ENCODE results near the gene MYOF. TPM values are rescaled to one million over a fixed set of nuclear protein-coding genes. Genes with fewer than 3 reads are reported as not detected.
"Not testable (repeated sequence)": the region's sequence is repeated elsewhere in the genome, so short reads cannot be mapped to it uniquely, and the experiment has no call there.

MYOF gene
- total RNA-seq, 1 donor from 2014 or later = 109 TPM

DNA sequence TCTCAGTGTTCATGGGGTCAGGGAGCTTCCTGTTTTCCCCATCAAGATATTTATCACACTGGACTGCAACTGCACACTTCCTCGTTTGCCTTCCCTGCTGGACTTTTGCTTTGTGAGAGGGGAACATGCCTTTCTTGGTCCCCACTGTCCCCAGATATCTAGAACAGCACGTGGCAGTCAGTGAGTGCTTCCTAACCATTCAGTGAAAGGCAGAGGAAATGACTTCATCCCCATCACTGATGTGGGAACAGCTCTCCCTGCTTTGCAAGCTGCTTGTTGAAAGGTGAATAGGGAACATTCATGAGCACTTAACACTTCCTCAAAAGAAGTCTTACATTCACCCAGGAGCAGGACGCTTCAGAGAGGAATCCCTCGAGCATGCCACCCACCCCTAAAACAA, 135.4 kb downstream of the MYOF start:
- DNase-seq (ENCODE audit: low spot score) = no peak

DNA sequence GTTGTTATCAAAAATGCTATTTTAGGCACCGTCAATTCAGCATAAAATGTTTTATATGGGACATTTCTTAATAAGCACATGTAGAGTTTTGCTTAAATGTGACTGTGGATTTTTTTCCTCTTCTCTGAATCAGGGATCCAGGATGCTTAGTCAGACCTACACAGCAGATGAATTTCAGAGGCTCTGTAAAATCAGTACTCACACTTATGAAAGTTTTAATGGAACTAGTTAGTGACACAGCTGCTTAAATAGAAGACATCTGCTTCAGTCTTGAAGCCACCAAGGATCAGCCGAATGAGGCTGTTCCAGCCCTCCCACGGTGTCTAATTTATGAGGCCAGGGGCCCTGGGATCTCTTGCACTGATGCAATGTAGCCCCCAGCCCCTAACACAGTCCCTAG, 136.0 kb downstream of the MYOF start:
- DNase-seq (ENCODE audit: low spot score) = no peak

DNA sequence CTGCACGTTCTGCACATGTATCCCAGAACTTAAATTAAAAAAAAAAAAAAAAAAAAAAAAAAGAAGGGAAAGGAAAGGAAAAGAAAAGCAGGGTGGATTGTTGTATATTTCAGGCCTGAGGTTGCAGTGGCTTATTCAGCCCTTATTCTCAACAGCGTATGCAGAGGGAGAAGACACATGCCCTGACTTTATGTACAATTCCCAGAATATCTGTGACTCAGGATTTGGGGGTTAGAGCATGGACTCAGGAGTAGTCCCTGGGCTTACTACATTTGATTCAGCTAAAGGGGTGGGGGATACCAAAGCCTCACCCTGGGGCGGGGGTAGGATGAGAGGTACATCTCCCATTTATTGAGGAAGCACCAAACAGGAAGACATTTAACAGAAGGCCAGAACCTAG, 137.4 kb downstream of the MYOF start:
- no peak for DNase-seq (ENCODE audit: low spot score)

GRCh38 chr10:93342921-93343320, 139.2 kb downstream of the MYOF start:
- no peak for DNase-seq (ENCODE audit: low spot score)

GRCh38 chr10:93342366-93342765, 139.8 kb downstream of the MYOF start:
- DNase-seq (ENCODE audit: low spot score) = no peak

GRCh38 chr10:93337309-93337721, 144.8 kb downstream of the MYOF start:
- DNase-seq (ENCODE audit: low spot score) = no peak

DNA sequence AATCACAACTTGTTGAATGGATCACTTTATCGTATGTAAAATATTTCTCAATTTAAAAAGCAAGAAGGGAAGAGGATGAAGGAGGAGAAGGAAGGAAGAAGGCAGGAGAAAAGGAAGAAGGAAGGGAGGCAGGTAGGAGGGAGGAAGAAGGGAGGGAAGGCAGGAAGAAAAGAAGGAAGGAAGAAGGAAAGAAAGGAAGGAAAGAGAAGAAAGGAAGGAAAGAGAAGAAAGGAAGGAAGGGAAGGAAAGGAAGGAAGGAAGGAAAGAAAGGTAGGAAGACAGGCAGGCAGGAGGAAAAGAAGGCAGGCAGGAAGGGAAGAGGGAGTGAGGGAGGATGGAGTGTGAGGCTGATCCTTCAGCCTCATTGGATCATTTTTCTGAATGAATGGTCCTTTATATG, 145.5 kb downstream of the MYOF start:
- DNase-seq (ENCODE audit: low spot score) = no peak

- DNase-seq (ENCODE audit: low spot score) = no peak
Measured at GRCh38 chr10:93336110-93336509, 146.0 kb downstream of the MYOF start.

- no peak for DNase-seq (ENCODE audit: low spot score)
Measured at GRCh38 chr10:93334901-93335327, 147.2 kb downstream of the MYOF start.

GRCh38 chr10:93334181-93334580, 148.0 kb downstream of the MYOF start:
- DNase-seq (ENCODE audit: low spot score) = no peak

- DNase-seq (ENCODE audit: low spot score) = no peak
Measured at GRCh38 chr10:93333278-93333978, 148.7 kb downstream of the MYOF start.

DNA sequence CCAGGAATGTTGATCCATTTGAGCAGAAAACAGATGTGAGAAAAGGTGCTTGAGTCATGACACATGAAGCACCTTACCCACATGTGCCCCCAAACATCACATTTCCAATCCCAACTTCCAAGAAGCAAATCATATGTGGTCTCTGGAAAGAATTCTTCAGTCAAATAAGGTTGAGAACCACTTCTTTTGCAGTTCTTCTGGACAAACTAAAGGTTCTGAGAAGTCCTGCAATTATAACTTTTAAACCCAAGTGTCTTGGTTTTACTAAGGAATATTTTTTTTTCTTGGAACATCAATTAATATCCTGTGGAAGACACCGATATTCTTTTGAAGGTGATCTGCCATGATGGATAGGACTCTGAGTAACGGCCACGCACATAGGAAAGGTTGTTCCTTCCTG, 151.3 kb downstream of the MYOF start:
- no peak for DNase-seq (ENCODE audit: low spot score)

GRCh38 chr10:93319896-93320295, 162.2 kb downstream of the MYOF start:
- DNase-seq (ENCODE audit: low spot score) = no peak

DNA sequence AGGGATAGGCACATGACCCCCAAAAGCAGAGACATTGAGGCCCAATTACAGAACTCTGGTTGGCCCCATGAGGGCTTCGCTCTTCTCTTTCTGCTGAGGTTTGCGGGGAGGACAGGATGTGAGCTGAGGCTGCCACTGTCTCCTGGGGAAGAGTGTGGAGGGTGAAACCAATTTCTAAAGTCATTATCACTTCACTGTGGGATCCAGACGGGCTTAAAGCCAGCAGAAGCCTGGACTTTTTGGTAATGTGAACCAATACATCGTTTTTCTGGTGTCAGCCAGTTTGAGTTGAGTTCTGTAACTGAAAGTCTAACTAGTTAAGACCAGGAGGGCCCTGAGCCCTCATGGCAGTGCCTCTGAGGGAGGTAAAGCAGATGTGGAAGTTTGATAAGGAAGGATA, 163.0 kb downstream of the MYOF start:
- DNase-seq (ENCODE audit: low spot score) = no peak

GRCh38 chr10:93315246-93315645, 166.9 kb downstream of the MYOF start:
- DNase-seq (ENCODE audit: low spot score) = no peak

DNA sequence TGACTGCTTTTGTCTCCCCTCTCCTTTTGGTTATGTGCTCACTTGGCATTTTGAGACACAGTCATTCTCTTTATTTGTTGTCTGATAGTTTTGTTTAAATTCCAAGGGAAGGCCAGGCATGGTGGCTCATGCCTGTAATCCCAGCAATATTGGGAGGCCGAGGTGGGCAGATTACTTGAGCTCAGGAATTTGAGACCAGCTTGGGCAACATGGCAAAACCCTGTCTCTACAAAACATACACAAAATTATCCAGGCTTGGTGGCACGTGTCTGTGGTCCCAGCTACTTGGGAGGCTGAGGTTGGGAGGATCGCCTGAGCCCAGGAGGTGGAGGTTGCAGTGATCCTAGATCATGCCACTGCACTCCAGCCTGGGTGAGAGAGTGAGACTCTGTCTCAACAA, 167.5 kb downstream of the MYOF start:
- DNase-seq (ENCODE audit: low spot score) = not testable (repeated sequence)

GRCh38 chr10:93313798-93314197, 168.3 kb downstream of the MYOF start:
- DNase-seq (ENCODE audit: low spot score) = no peak

DNA sequence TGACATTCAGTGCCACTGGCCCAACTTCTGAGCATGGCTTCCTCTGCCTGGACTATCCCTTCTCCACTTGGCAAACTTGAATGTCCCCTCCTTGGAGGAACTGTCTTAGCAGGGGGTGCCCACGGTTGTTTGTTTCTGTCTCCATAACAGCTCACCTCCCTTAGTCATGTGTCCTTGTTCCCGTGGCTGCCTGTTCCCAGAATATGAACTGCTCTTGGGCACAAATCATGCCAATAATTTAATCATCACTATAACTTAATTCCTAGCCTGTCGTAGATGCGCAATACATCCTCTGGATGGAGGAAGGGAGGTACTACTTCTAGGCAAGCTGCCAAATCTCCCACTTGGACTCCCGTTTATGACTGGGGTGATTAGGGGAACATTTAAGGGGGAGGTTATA, 173.1 kb downstream of the MYOF start:
- DNase-seq (ENCODE audit: low spot score) = no peak

GRCh38 chr10:93305122-93305521, 177.0 kb downstream of the MYOF start:
- DNase-seq (ENCODE audit: low spot score) = no peak

DNA sequence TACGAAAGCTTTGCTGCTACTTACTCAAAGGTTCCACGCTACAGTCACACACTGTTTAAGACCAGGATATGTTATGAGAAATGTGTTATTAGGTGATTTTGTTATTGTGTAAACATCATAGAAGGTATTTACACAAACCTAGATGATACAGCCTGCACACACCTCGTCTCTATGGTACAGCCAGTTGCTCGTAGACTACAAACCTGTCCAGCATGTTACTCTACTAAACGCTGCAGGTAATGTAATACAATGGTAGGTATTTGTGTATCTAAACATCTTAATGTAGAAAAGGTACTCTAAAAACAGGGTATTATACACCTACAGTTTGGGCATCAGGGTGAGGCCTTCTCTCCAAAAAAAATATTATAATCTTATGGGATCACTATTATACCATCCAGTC, 181.2 kb downstream of the MYOF start:
- DNase-seq (ENCODE audit: low spot score) = no peak

DNA sequence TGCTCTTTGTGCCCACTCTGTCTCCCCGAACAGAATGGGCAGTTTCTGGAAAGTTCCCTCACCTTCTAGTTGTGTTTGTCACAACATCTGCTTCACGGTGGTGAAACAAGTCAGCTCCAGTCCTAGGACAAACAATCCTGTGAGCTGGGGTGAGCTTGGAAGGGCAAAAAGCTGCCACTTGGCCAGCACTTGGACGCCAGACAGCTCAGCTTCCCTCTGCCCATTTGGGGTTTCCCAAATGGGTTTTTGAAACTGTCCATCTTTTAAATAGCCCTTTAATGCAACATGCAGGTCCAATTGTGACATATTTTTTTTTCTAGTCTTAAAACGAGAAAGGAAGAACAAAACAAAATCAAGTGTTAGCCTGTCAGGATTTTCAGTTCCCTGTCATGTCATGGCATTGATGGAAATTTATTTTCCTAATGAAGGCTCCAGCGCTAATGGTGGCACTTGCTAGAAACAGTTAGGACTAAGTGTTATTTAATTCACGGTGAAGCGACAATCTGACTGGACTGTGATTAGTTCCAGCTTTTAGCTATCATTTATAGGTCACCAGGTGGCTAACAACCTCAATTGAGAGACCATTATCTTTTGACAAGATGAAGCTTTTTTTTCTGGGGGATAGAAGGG, 181.7 kb downstream of the MYOF start:
- DNase-seq (ENCODE audit: low spot score) = no peak

DNA sequence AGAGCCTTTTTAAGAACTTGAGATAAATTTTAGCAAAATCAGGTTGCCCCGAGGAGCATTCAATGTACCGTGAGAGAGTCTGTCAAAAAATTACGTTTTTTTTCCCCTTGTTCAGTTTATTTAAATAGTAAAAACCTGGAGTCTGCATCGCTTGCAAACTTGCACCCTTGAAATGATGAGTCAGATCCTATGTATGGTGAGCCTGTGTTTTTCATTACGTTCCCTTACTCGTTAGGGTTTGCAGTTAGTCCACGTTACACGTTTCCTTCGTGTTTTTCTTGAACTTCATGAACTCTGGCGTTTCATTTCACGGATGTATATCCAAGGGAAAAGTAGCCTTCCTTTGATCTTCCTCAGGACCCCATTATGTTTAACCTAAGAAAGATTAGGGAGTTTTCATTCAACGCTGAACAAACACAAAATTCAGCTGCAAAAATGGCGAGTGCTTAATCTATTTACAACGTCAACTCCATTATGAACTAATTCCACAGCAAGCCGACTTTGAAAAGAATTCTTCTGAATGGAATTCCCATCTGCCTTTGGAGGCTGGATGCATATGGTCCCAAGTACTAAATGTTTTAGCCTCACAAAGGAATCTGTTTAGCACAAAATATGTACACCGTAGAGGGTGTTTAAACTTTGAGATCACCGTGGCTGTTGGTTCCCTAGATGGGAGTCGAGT, 182.4 kb downstream of the MYOF start:
- DNase-seq (ENCODE audit: low spot score) = peak; percentile 41

GRCh38 chr10:93299195-93299594, 182.9 kb downstream of the MYOF start:
- DNase-seq (ENCODE audit: low spot score) = peak; percentile 49
